NCI-H2081 treated with DMSO at 0.1 percent for 48 hours (cell line): ENCODE results near the gene SLC22A31.

Experiments
- DNase-seq: peaks from one replicate; lab custom pipeline; 2025; lab: John Stamatoyannopoulos, UW

The SLC22A31 gene

DNA sequence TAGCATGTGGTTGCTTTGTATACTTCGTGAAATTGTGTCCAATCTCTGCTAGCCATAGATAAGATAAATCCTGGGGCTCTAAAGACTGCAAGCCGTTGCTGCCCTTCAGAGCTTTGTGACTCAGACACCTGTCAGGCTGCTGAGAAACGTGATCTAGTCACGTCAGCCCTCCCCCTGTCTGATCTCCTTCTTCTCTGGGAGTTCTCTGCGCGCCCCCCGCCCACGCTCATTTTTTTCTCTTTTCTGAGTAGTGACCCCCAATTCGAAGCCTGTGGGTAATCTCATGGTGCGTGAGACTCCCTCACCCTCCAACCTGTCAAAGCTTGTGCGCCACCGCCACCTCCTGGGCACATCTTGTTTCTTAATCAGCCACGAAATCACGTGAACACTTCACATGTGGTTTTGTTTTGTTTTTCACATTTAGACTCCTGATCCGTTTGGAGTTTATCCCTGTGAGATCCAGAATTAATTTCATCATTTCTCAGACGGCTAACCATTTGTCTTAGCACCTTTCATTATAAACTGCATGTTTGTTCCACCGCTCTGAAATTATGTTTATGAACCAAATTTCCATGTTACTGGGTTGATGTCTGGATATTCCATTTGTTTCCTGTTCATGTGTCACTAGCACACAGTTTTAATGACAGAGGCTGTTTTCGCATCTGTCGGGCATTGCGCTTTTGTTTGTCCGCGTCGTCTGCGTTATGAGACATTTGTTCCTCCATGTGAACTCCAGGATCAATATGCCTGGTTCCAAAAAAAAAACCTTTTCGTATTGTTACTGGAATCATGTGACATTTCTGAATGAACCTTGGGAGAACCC is 16.2 kb upstream of the SLC22A31 start:
- no peak for DNase-seq

DNA sequence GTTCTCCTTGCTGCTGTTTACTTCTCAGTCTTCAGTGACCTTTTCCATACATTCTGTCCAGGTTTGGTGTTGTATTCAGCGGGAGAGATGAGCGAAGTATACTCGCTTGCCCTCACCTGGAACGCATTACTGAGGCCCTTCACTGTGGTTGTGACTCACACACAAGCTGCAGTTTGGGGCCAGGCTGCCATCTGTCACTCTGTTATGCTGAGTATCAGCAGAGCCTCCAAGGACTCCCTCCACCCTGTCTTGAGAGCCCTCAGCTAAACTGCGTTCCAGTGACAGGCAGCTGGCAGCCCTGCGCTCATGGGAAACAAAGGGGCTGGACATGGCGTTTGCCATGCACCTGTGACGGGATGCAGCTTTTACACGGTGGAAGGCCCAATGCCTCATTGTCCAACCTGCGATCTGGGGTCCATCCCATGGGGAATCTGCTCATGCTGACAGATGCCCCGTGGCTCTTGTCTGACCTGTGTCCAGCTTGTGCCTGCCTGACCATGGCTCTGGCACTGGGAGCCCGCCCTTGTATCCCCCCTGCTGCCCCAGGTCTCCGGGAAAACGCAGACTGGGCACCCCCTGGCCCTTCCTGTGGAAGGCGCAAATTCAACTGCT is 10.7 kb upstream of the SLC22A31 start:
- DNase-seq: no peak

DNA sequence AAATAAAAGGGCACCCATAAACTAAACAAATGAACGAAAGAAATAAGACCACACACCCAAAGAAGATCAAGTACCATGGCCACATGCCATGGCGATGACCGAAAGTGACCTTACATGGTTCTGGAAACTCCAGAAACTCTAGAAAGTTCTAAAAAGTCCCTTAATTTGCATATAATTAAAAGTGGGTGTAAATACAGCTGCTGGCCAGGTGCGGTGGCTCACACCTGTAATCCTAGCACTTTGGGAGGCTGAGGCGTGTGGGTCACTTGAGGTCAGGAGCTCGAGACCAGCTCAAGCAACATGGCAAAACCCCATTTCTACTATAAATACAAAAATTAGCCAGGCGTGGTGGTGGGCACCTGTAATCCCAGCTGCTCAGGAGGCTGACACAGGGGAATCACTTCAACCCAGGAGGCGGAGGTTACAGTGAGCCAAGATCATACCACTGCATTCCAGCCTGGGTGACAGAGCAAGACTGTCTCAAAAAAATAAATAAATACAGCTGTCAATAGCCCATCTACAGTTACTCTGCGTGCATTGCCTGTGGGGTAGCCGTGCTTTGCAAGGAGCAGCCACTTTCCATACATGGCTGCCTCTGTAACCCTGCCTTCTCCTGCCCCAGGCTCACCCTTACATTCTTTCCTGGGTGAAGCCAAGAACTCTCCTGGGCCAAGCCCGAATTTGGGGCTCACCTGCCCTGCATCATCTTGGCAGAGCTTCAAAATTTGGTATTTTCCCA is 10.0 kb upstream of the SLC22A31 start:
- no peak for DNase-seq

DNA sequence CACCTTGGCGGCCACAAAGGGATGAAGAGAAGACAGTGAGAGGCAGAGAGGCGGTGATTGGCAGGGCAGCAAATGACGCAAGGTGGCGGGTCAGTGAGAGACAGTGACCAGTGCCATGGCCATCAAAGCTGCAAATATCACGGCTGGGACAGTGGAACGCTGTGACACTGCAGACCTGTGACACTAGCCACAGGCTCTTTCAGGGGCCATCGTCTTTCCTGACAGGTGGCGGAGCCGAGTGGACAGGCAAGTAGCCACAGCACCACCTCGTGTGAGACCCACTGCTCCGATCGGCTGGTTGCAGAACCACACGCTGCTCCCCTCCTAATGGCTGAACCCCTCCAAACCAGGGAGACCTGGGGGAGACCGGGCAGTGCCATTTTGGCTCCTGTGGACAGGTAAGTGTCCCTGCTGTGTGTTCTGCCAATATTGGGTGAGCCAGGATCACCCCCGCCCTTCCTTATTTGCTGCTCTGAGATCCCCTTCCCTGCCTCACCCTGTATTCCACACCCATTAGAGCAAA is 9.2 kb upstream of the SLC22A31 start:
- no peak for DNase-seq

- no peak for DNase-seq
These were observed 7.7 kb upstream of the SLC22A31 start for GRCh38 chr16:89207993-89208392.

GRCh38 chr16:89202422-89203215 is 2.3 kb upstream of the SLC22A31 start:
- no peak for DNase-seq

- DNase-seq: no peak
These were observed 1.4 kb upstream of the SLC22A31 start for GRCh38 chr16:89201439-89202377.

DNA sequence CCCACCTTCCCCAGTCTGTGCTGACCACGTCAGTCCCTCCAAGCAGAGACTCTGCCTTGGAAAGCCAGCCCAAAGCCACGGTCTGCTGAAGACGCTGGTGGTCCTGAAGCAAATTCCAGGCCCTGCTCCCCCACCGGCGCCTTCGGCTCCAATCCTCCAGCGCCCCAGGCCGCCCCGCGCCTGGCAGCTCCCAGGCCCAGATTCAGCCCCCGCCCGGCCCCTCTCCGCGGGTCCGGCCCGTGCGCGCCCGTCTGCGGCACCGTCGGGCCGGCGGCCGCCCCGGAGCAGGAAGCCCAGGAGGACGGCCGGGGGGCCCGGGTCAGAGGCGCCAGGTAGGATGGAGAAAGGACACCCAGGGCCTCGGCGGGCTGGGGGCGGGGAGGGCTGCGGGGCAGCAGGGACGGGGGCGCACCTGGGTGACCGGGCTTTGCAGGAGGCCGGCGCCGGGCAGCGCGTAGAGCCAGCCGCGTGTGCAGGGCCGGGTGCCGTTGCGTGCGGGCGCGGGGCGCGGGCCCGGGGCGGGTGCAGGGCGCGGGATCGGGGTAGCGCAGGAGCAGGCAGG is 594 bp upstream of the SLC22A31 start:
- no peak for DNase-seq

- DNase-seq: no peak
These were observed 855 bp downstream of the SLC22A31 start for GRCh38 chr16:89199241-89200123.

- DNase-seq: no peak
These were observed 1.7 kb downstream of the SLC22A31 start for GRCh38 chr16:89198417-89199240.

DNA sequence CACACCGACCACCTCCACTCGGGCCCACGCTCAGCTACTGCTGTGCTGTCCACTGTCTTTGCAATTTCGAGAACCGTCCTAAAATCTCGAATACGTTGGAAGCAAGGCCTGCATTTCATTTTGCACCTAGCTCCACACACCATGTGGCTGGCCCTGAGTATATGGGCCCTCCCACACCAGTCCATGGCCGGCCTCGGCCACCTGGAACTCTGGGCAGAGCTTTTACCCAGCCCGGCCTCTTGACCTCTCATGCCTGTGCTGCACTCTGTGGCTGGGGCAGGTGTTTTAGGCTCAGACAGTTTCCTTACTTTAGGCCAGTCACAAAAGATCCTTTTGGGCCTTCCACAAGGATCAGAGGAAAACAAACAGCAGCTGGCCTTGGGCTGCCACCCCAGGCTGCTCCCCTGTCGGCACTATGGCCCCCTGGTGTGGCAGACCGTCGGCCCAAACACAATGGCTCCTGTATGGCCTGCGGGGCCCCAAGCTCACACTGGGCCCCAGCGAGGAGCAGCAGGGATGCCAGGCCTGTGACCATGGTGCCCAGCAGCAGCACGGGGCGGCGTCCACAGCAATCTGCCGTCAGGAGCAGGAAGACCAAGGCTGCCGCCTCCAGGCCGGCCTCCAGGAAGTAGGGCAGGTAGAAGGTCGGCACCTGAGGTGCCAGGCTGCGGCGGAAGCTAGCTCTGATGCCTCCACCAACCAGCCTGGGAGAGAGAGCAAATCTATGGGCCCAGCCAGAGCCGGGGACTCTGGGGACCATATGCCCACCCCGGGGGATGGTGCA is 2.5 kb downstream of the SLC22A31 start:
- no peak for DNase-seq

DNA sequence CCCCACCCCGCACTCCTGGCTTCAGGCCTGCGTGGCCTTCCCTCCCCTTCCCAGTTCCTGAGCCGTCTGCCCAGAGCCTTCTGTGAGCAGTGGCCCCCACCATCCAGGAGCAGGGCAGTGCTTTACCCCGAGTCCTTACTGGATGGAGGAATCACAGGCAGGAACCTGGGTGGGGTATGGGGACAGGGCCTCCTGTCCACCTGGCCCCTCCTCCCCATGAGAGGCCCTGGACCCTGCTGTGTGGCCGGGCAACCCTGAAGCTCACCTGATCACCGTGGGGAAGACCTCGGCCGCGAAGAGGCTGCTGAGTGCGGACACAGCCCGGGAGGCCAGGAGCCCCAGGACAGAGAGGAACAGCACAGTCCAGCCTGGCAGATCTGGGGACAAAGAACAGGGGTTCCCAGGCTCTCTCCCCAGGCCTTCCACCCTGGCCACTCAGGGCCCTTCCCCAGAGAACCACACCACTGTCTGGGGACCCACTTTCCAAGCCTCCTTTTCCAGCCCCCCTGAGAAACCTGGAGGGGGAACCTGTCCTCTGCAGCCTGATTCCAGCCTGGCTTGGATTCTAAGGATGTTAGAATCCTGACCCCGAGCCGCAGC is 3.2 kb downstream of the SLC22A31 start:
- DNase-seq: no peak

- DNase-seq: no peak
These were observed 4.7 kb downstream of the SLC22A31 start for GRCh38 chr16:89195521-89196171.

DNA sequence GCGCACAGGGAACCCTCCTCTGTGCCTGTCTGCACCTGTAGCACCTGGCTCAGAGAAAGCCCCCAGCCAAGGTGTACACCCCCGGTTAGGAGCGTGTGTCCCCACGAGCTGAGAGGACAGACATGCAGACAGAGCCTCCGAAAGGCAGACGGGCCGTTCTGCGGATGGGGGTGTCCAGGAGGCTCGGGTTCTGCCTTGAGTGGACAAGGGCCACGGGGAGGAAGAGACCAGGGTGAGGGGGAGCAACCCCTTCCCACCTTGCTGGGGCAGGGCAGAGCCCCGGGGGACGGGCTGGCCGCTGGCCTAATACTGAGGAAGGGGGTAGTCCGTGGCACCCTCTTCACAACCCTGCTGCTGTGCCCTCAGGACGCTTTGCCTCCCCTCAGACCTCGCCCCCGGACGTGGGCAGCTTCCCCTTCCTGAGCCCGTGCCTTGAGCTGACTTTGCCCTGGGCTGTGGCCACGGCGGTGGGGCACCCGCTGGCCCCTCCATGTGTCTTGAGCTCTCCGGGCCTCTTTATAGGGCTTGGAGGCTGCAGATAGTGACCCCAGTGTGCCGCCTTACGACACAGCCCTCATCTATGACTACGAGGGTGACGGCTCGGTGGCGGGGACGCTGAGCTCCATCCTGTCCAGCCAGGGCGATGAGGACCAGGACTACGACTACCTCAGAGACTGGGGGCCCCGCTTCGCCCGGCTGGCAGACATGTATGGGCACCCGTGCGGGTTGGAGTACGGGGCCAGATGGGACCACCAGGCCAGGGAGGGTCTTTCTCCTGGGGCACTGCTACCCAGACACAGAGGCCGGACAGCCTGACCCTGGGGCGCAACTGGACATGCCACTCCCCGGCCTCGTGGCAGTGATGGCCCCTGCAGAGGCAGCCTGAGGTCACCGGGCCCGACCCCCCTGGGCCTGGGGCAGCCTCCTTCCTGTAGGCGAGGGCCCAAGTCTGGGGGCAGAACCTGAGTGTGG is 5.7 kb downstream of the SLC22A31 start:
- no peak for DNase-seq

DNA sequence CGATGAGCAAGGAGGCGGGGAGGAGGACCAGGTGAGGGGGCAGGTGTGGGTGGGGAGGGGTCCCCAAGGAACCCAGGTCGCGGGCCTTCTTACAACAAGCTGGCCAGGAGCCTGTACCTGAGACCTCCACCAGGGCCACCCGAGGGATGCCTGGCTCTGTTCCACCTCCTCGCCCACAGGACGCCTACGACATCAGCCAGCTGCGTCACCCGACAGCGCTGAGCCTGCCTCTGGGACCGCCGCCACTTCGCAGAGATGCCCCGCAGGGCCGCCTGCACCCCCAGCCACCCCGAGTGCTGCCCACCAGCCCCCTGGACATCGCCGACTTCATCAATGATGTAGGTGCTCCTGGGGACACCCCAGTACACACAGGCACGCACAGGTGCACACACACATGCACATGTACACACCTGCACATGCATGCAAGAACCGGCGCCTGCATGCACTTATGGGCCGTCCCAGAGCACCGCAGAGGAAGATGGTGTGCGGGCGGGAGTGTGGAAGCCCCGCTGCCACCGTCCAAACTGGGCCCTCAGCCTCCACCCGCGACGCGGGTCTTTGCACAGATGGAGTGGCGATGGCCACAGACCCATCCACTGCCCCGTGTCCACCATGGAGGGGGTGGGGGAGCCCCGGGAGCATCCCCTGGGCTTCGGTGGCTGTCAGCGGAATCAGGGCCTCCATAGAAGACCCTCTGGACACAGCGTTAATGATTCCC is 6.6 kb downstream of the SLC22A31 start:
- no peak for DNase-seq
